Stimulated activated CD8-positive, alpha-beta memory T cell treated with anti-CD3 and anti-CD28 coated beads, Interleukin-12 subunit alpha, Interleukin-12 subunit beta, amount 100 ng/mL, for 24 hours (primary cell): ENCODE data around the gene ATP5F1D.
"Not testable (repeated sequence)": the region's sequence is repeated elsewhere in the genome, so short reads cannot be mapped to it uniquely, and the experiment has no call there.

Experiments used
- DNase-seq: peaks from one replicate; pipeline ENCODE4 v3.0.0-alpha.2; 2020; ENCODE audit errors: extremely low read depth

Gene ATP5F1D

DNA sequence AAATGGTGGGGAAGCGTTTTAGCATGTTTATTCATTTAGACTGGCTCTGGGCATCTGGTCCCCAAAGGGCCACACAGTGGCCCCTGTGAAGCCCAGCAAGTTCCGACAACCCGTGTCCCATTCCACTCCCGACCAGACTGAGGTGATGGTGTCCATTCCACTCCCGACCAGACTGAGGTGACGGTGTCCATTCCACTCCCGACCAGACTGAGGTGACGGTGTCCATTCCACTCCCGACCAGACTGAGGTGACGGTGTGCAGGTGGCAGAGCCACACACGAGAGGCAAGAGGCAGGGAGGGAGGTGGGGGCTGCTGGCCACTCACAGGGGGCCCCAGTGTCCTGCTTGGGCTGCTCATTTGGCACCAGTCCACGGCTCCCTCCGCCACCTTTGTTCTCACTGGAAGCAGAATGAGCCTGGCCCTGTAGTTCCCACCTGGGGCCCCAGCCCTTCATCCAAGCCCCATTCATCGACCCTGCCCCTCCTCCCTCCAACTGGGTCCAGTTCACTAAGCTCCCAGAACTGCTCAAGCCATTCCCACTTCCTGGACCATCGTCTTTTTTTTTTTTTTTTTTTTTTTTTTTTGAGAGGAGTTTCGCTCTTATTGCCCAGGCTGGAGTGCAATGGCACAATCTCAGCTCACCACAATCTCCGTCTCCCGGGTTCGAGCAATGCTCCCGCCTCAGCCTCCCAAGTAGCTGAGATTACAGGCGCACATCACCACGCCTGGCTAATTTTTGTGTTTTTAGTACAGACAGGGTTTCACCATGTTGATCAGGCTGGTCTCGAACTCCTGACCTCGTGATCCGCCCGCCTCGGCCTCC lies 4.9 kb downstream of the ATP5F1D start:
- not testable (repeated sequence) for DNase-seq

- no peak for DNase-seq
These were observed 6.2 kb downstream of the ATP5F1D start for GRCh38 chr19:1247748-1248138.

- DNase-seq, result no peak
These were observed 6.7 kb downstream of the ATP5F1D start, which contains the start of gene MIDN for GRCh38 chr19:1248139-1248785. MIDN (plus strand) TSS chr19:1248583; CDS start chr19:1250297, 1,714 bp downstream.

GRCh38 chr19:1248786-1249297 lies 7.3 kb downstream of the ATP5F1D start:
- DNase-seq, result no peak

DNA sequence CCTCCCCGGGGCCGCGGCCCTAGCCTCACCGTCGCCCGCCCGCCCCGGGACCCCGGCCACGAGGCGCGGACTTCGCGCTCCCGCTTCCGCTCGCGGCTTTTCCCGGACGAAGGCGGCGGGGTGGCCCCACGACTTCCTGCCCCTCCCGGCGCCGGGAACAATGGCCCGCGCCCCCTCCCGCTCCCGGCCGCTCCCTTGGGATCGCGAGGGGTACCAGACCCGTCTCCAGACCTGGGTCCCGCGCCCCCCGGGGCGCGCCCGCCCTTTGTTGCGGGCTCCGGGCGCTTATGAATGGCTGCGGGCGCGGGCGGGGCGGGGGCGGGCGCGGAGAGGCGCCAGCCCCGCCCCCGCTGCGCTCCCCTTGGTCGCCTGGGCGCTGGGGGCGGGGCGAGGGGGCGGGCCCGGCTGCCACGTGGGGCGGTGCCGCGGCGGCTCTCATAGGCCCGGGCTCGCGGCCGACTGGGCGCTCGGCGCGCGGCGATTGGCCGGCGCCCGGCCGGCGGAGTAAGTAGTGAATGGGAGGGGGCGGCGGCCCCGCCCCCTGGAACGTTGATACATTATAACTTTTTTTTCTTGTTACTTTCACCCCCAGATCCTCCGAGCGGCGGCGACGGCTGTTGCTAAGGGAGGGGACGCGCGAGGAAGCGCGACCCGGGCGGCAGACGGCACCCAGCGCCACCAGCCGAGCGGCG lies 7.9 kb downstream of the ATP5F1D start:
- DNase-seq, result peak; percentile 83

- DNase-seq, result no peak
These were observed 8.5 kb downstream of the ATP5F1D start for GRCh38 chr19:1249990-1250436.

GRCh38 chr19:1250437-1251260 lies 9.1 kb downstream of the ATP5F1D start:
- no peak for DNase-seq

GRCh38 chr19:1251330-1252220 lies 10.0 kb downstream of the ATP5F1D start:
- DNase-seq, result no peak

DNA sequence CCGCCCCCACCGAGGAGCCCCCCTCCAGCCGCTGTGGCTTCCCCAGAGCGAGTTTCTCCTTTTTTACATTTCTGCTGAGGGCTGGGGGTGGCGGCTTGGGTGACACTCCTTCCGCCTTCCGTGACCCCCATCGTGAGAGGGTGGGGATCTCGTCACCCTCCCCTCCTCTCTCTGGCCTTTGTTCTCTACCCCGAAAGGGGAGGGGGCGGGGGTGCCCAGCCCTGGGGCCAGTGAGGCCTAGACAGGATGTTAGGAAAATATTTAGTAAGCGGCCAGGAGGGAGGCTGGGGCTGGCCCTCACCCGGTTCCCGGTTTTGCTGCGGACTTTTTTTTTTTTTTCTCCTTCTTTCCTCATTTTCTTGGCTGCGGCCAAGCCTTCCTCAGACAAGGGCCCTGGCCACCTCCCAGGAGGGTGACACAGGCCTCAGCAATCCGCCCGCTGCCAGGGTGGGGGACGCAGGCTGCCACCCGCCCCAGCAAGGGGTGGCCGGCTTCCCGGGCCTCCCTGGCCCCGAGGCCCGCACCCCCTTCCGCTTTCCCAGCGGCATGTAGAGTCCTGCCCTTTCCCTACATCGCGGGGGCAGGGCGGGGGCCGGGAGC lies 10.8 kb downstream of the ATP5F1D start:
- no peak for DNase-seq

DNA sequence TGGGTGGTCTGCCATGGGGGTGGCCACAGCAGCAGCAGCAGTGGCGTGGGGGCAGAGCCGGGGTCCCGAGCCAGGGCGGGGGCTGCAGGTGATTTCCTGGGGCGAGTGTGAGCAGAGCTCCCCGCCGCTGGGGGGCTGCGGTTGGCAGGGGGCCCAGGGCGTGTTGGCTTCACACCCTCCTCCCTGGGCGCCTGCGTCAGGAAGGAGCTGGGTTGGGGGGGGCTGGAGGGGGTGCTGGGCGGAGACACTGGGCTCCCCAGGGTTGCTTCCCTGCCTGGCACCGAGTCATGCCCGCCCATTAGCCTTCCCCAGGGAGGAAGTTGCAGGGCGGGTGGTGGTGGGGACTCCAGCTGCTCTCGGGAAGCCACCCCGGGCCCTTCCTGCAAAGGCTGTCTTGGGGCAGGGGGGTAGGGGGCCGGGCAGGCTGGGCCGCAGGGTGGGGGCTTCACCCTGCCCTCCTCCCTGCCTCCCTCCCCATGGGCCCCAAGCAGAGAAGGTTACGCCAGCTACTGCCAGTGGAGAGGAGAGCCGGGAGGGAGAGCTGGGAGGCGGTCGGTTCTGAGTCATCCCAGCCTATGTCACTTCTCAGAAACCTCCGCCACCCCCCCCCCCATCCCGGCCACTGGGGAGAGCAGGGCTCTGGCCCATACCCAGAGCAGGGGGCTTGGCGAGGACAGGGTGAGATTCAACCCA lies 11.4 kb downstream of the ATP5F1D start:
- DNase-seq, result no peak

GRCh38 chr19:1253514-1254080 lies 12.0 kb downstream of the ATP5F1D start:
- DNase-seq, result no peak

DNA sequence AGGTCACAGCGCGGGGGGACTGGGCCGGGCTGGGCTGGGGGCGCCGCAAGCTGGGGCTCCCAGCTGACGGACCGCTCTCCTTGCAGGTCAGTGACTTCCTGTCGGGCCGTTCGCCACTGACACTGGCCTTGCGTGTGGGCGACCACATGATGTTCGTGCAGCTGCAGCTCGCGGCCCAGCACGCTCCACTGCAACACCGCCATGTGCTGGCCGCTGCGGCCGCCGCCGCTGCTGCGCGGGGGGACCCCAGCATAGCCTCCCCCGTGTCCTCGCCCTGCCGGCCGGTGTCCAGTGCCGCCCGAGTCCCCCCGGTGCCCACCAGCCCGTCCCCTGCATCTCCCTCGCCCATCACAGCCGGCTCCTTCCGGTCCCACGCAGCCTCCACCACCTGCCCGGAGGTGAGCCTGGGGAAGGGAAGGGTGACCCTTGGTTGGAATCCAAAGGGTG lies 12.6 kb downstream of the ATP5F1D start:
- no peak for DNase-seq

DNA sequence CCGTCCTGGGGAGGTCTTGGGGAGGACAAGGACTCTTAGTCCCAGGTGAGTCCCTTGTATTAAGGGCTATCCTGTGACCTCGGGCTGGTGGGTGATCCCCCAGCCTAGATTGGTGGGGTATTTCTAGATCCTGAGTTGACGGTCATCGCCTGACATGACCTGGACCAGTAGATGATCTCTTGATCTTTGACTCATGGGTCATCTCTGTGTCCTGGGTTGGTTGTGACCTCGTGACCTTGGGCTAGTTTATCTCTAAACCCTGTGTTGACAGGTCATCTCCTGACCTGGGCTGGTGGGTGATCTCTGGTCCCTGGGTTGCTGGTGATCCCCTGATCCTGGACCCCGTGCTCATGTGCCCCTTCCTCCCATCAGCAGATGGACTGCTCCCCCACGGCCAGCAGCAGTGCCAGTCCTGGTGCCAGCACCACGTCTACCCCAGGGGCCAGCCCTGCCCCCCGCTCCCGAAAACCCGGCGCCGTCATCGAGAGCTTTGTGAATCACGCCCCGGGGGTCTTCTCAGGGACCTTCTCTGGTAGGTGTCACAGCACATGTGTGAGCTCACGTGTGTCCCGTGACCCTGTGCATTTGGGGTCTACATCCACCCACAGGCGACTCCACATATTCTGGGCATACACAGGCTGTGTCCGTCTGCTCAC lies 13.1 kb downstream of the ATP5F1D start:
- no peak for DNase-seq

- no peak for DNase-seq
These were observed 13.9 kb downstream of the ATP5F1D start for GRCh38 chr19:1255186-1256161.

GRCh38 chr19:1256646-1257474 lies 15.3 kb downstream of the ATP5F1D start:
- no peak for DNase-seq

GRCh38 chr19:1257475-1258162 lies 16.1 kb downstream of the ATP5F1D start:
- DNase-seq, result no peak
